Measurements from ENCODE around the gene CTXN1.

The CTXN1 gene

GRCh38 chr19:7953576-7953975, 27.6 kb upstream of the CTXN1 start:
- H3K9ac ChIP-seq = no peak overlapping the region
- H4K20me1 ChIP-seq (ENCODE audit: insufficient read depth) = no peaks in the 10 kb centered on the region
- H3K4me2 ChIP-seq = no peak overlapping the region
- H3K4me3 ChIP-seq (IDR thresholded peaks at IDR 0.05; ENCODE audit: insufficient read depth, low read depth, low read length) = no peak overlapping the region
- no peak for TF ChIP-seq CTCF (conservative IDR thresholded peaks at IDR 0.05; ENCODE audit: low read depth, low read length)
- no peaks in the 10 kb centered on the region for H3K4me1 ChIP-seq (ENCODE audit: low read depth, poor library complexity, severe bottlenecking)
- no peak overlapping the region for H3K27ac ChIP-seq
- H3K36me3 ChIP-seq (ENCODE audit: insufficient read depth) = no peaks in the 10 kb centered on the region
- H3K79me2 ChIP-seq (ENCODE audit: insufficient read depth, low read depth) = no peaks in the 10 kb centered on the region
- H3K27me3 ChIP-seq (ENCODE audit: insufficient read depth, low read depth) = no peaks in the 10 kb centered on the region
- no peak overlapping the region for H2AFZ ChIP-seq (ENCODE audit: low read depth)

GRCh38 chr19:7953060-7953459, 27.1 kb upstream of the CTXN1 start:
- Histone ChIP-seq H3K4me2 (no peak overlapping the region), H4K20me1 (ENCODE audit: insufficient read depth) (no peaks in the 10 kb centered on the region), H3K79me2 (ENCODE audit: insufficient read depth, low read depth) (no peaks in the 10 kb centered on the region), H3K27me3 (ENCODE audit: insufficient read depth, low read depth) (no peaks in the 10 kb centered on the region), H3K9ac (no peak overlapping the region), H3K4me3 (IDR thresholded peaks at IDR 0.05; ENCODE audit: insufficient read depth, low read depth, low read length) (no peak overlapping the region), H2AFZ (ENCODE audit: low read depth) (no peak overlapping the region), H3K36me3 (ENCODE audit: insufficient read depth) (no peaks in the 10 kb centered on the region), H3K27ac (no peak overlapping the region), H3K4me1 (ENCODE audit: low read depth, poor library complexity, severe bottlenecking) (no peaks in the 10 kb centered on the region)
- TF ChIP-seq CTCF (conservative IDR thresholded peaks at IDR 0.05; ENCODE audit: low read depth, low read length) = no peak

GRCh38 chr19:7947939-7948338, 22.0 kb upstream of the CTXN1 start:
- no peaks in the 10 kb centered on the region for H3K36me3 ChIP-seq (ENCODE audit: insufficient read depth)
- no peak for TF ChIP-seq CTCF (conservative IDR thresholded peaks at IDR 0.05; ENCODE audit: low read depth, low read length)

GRCh38 chr19:7944177-7944761, 18.3 kb upstream of the CTXN1 start:
- peak overlapping the region; percentile 91 for H3K9ac ChIP-seq
- H3K79me2 ChIP-seq (ENCODE audit: insufficient read depth, low read depth) = peaks cover 38% of the 10 kb centered on the region
- TF ChIP-seq CTCF (conservative IDR thresholded peaks at IDR 0.05; ENCODE audit: low read depth, low read length) = peak; percentile 96
- H3K27me3 ChIP-seq (ENCODE audit: insufficient read depth, low read depth) = no peaks in the 10 kb centered on the region
- H3K4me2 ChIP-seq = peak overlapping the region; percentile 80
- no peaks in the 10 kb centered on the region for H4K20me1 ChIP-seq (ENCODE audit: insufficient read depth)
- H3K36me3 ChIP-seq (ENCODE audit: insufficient read depth) = no peaks in the 10 kb centered on the region
- peak overlapping the region; percentile 77 for H2AFZ ChIP-seq (ENCODE audit: low read depth)
- H3K4me1 ChIP-seq (ENCODE audit: low read depth, poor library complexity, severe bottlenecking) = peaks cover 15% of the 10 kb centered on the region
- H3K4me3 ChIP-seq (IDR thresholded peaks at IDR 0.05; ENCODE audit: insufficient read depth, low read depth, low read length) = no peak overlapping the region
- H3K27ac ChIP-seq = peak overlapping the region; percentile 94

More at GRCh38 chr19:7947939-7948338, 22.0 kb upstream of the CTXN1 start:
- Histone ChIP-seq H3K9ac (no peak overlapping the region), H3K27me3 (ENCODE audit: insufficient read depth, low read depth) (no peaks in the 10 kb centered on the region), H3K4me3 (IDR thresholded peaks at IDR 0.05; ENCODE audit: insufficient read depth, low read depth, low read length) (no peak overlapping the region), H2AFZ (ENCODE audit: low read depth) (no peak overlapping the region), H3K79me2 (ENCODE audit: insufficient read depth, low read depth) (peaks cover 11% of the 10 kb centered on the region; the same call in 1 of the 2 replicates), H3K4me1 (ENCODE audit: low read depth, poor library complexity, severe bottlenecking) (peaks cover 6% of the 10 kb centered on the region), H4K20me1 (ENCODE audit: insufficient read depth) (no peaks in the 10 kb centered on the region), H3K27ac (no peak overlapping the region), H3K4me2 (no peak overlapping the region)
